GM13977 (cell line): ENCODE measurements around the gene CAMTA1.

Experiments
- DNase-seq: peaks from one replicate; pipeline ENCODE4 v3.0.0; 2012; ENCODE audit warnings: low spot score
- CTCF ChIP-seq: IDR thresholded peaks from 2 replicates; pipeline ENCODE4 v1.5.1; 2012; ENCODE audit warnings: mild to moderate bottlenecking, control low read depth; ENCODE audit not compliant: insufficient read depth; ENCODE audit errors: extremely low read depth, missing control alignments
- in situ Hi-C: fragments of 300-500 bp; cut with MboI; formaldehyde crosslinking; loops from one replicate; pipeline ENCODE4 v1.12.0; 2022; ENCODE audit warnings: low sequenced_read_pairs, low pct_unique_long_range_greater_than_20kb, mixed read lengths, inconsistent platforms; ENCODE audit not compliant: unreplicated experiment

The CAMTA1 gene

GRCh38 chr1:7733276-7733675 lies 948.0 kb downstream of the CAMTA1 start:
- DNase-seq = no peak
- in situ Hi-C loops = no loop called here
- no peak for TF ChIP-seq CTCF

GRCh38 chr1:7738044-7738443 lies 952.8 kb downstream of the CAMTA1 start:
- no peak for DNase-seq
- in situ Hi-C loops = no loop called here
- no peak for TF ChIP-seq CTCF

- no peak for DNase-seq
- in situ Hi-C loops = no loop called here
- TF ChIP-seq CTCF = no peak
These were observed 958.1 kb downstream of the CAMTA1 start for GRCh38 chr1:7743346-7743745.

- TF ChIP-seq CTCF = no peak
- in situ Hi-C loops = no loop called here
These were observed 959.6 kb downstream of the CAMTA1 start for GRCh38 chr1:7744882-7745281.

GRCh38 chr1:7745783-7746182 lies 960.5 kb downstream of the CAMTA1 start:
- in situ Hi-C loops = no loop called here
- no peak for TF ChIP-seq CTCF
- no peak for DNase-seq

More at GRCh38 chr1:7744882-7745281, 959.6 kb downstream of the CAMTA1 start:
- no peak for DNase-seq

- no peak for DNase-seq
- TF ChIP-seq CTCF = no peak
- in situ Hi-C loops = no loop called here
These were observed 962.4 kb downstream of the CAMTA1 start for GRCh38 chr1:7747605-7748004.

GRCh38 chr1:7749126-7749525 lies 963.9 kb downstream of the CAMTA1 start:
- no peak for TF ChIP-seq CTCF
- in situ Hi-C loops = no loop called here
- no peak for DNase-seq
